Keratinocyte (primary cell): ENCODE measurements around the gene PAIP1. TPM values are rescaled to one million over a fixed set of nuclear protein-coding genes. Genes with fewer than 3 reads are reported as not detected.
A peak's percentile ranks its signal among the peaks of the same experiment; 100 is the strongest.

Experiments used
- DNase-seq: peaks from one replicate; pipeline ENCODE4 v3.0.0-alpha.2; 2011; ENCODE audit warnings: low read depth, missing footprints, low spot score
- FAIRE-seq: peaks from 2 replicates; lab custom pipeline; 2011; peaks lifted over from hg19 to GRCh38; lab: Jason Lieb, UNC
- H2AFZ ChIP-seq: 2 replicates; pipeline ENCODE4 v1.6.0; 2012; ENCODE audit warnings: low read length, control low read depth, inconsistent platforms; ENCODE audit not compliant: control insufficient read depth
- H3K27ac ChIP-seq: 2 replicates; pipeline ENCODE4 v1.5.1; 2011; ENCODE audit warnings: low read length; ENCODE audit not compliant: control insufficient read depth, insufficient read depth
- H3K27me3 ChIP-seq: 3 replicates; pipeline ENCODE4 v1.6.0; 2011; ENCODE audit warnings: low read length; ENCODE audit not compliant: control insufficient read depth, insufficient read depth; ENCODE audit errors: extremely low read depth
- H3K36me3 ChIP-seq, 2 experiments: 2 replicates in 1 of 2; 3 replicates in 1 of 2; pipeline ENCODE4 v1.5.1; 2011; ENCODE audit warnings: low read length in 2 of 2, mild to moderate bottlenecking in 1 of 2; ENCODE audit not compliant: control insufficient read depth in 2 of 2, insufficient read depth in 2 of 2; ENCODE audit errors: extremely low read depth in 1 of 2
- H3K4me1 ChIP-seq: 3 replicates; pipeline ENCODE4 v1.5.1; 2011; ENCODE audit warnings: low read length; ENCODE audit not compliant: control insufficient read depth, insufficient read depth; ENCODE audit errors: extremely low read depth
- H3K4me2 ChIP-seq: 3 replicates; pipeline ENCODE4 v1.6.0; 2011; ENCODE audit warnings: low read depth, low read length; ENCODE audit not compliant: control insufficient read depth, insufficient read depth; ENCODE audit errors: extremely low read depth
- H3K4me3 ChIP-seq, 3 experiments: fragments of 200-600 bp in 1 of 3; sonication (generic) in 1 of 3; 2 replicates in 2 of 3; 3 replicates in 1 of 3; pipeline ENCODE4 v1.5.1; 2011 to 2016; ENCODE audit warnings: low read length in 3 of 3, mild to moderate bottlenecking in 3 of 3, control low read depth in 2 of 3, inconsistent platforms in 1 of 3, low read depth in 1 of 3, mixed read lengths in 1 of 3, mixed run types in 1 of 3, moderate library complexity in 1 of 3; ENCODE audit not compliant: control insufficient read depth in 2 of 3, insufficient read depth in 2 of 3; ENCODE audit errors: extremely low read depth in 1 of 3
- H3K79me2 ChIP-seq: 2 replicates; pipeline ENCODE4 v1.6.0; 2012; ENCODE audit warnings: low read length; ENCODE audit not compliant: control insufficient read depth, insufficient read depth
- H3K9ac ChIP-seq: 3 replicates; pipeline ENCODE4 v1.6.0; 2011; ENCODE audit warnings: low read length; ENCODE audit not compliant: control insufficient read depth, insufficient read depth; ENCODE audit errors: extremely low read depth
- H3K9me1 ChIP-seq: 3 replicates; pipeline ENCODE4 v1.6.0; 2011; ENCODE audit warnings: low read length; ENCODE audit not compliant: control insufficient read depth, insufficient read depth; ENCODE audit errors: extremely low read depth
- H3K9me3 ChIP-seq: 2 replicates; pipeline ENCODE4 v1.5.1; 2012; ENCODE audit warnings: low read depth, low read length; ENCODE audit not compliant: control insufficient read depth
- H4K20me1 ChIP-seq: 3 replicates; pipeline ENCODE4 v1.6.0; 2011; ENCODE audit warnings: low read length; ENCODE audit not compliant: control insufficient read depth, insufficient read depth; ENCODE audit errors: extremely low read depth
- CTCF ChIP-seq, 3 experiments: IDR thresholded peaks in 1 of 3; conservative IDR thresholded peaks in 1 of 3; optimal IDR thresholded peaks in 1 of 3; 2 replicates in 2 of 3; 3 replicates in 1 of 3; pipeline versions ENCODE3 to v1.5.1; 2011; ENCODE audit warnings: low read length in 3 of 3, mild to moderate bottlenecking in 3 of 3, moderate library complexity in 2 of 3, control low read depth in 1 of 3, inconsistent platforms in 1 of 3; ENCODE audit not compliant: insufficient read depth in 2 of 3; ENCODE audit errors: extremely low read depth in 1 of 3
- EZH2 ChIP-seq: IDR thresholded peaks from one replicate; pipeline ENCODE4 v1.6.1; 2012; ENCODE audit warnings: inconsistent platforms, mild to moderate bottlenecking, low read length, moderate library complexity
- dilution Hi-C: fragments of 300-500 bp; cut with MboI; formaldehyde crosslinking; loops from one replicate; pipeline ENCODE4 v1.7.0; 2020; ENCODE audit warnings: low sequenced_read_pairs; ENCODE audit not compliant: extremely low pct_ligation_motif_present
- polyA plus RNA-seq, 5 experiments: library from polyadenylated mRNA; depleted of rRNA in 3 of 5; stranded (reverse) in 3 of 5; stranded (forward) in 1 of 5; unstranded in 1 of 5; fragments of >200 nt; gene quantifications; 1 replicate in 1 of 5; 2 replicates in 3 of 5; 3 replicates in 1 of 5; pipeline versions ENCODE4 v1.2.1 to v1.2.3, GENCODE V29; 2011 to 2012; ENCODE audit warnings: missing spikeins in 2 of 5, low read depth in 1 of 5, low replicate concordance in 1 of 5

PAIP1 gene
- polyA plus RNA-seq, 1 donor (not counting 4 experiments of a cell fraction or from before 2014, with no cell fraction given): 115 TPM

DNA sequence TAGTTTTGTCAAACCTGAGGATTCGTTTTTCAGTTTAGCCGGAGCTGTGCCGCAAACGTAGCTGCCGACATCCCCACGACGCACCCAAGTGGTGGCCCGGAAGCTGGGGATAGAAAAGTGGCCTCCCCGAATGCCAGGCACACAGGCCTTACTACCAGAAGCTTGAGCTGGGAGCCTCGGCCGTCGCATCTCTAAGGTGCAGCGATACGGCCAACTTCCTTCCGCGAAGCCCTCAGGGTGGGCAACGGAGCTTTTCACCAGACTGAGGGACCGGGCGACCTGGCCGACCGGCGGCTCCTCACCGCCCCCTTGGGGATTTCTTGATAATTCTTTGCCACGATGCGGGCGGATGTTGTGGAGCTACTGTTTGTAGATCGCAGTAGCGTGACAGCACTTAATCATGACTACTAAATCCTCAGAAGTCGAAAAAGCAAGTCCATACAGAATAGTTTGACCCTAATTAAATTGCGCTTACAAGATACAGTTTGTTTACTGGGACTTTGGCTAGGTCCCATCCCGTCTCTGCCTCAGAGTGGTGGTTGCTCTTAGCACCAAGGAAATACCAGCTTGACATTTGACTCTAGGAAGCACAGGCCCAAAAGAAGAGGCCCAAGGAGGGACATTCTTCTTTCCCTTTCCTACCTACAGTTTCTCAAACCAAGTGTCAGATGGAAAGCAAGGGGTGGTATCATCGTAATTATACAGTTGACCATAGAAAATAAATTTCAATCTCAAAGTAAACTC, 72.6 kb downstream of the PAIP1 start:
- Histone ChIP-seq H3K9me3 (no peaks in the 10 kb centered on the region), H2AFZ (peak overlapping the region; percentile 97), H3K27me3 (no peaks in the 10 kb centered on the region), H3K4me2 (peak overlapping the region; percentile 91), H3K27ac (peak overlapping the region; percentile 96), H3K9me1 (no peaks in the 10 kb centered on the region), H3K79me2 (peaks cover 27% of the 10 kb centered on the region), H3K4me1 (peaks cover 4% of the 10 kb centered on the region), H3K9ac (peak overlapping the region; percentile 93), H4K20me1 (no peaks in the 10 kb centered on the region), H3K36me3 (no peaks in the 10 kb centered on the region), H3K4me3 (peak overlapping the region; percentile 68 to 85 (median 73))
- dilution Hi-C loops: no loop called here
- TF ChIP-seq CTCF (optimal IDR thresholded peaks at IDR 0.05 in 1 of 3, IDR thresholded peaks at IDR 0.05 in 1 of 3, conservative IDR thresholded peaks at IDR 0.05 in 1 of 3; ENCODE audit: extremely low read depth in 1 of 3, insufficient read depth in 2 of 3, low read length in 3 of 3): peak; percentile 63 to 79 (median 70)
- TF ChIP-seq EZH2: no peak
- DNase-seq (no peak), FAIRE-seq (peak; percentile 75)

GRCh38 chr5:43483298-43484105, 73.4 kb downstream of the PAIP1 start, which contains the start of gene TMEM267:
Gene TMEM267 (minus strand): TSS chr5:43483865. CDS start chr5:43453969, 29,896 bp downstream.
- Histone ChIP-seq H4K20me1 (no peaks in the 10 kb centered on the region), H3K4me2 (peak within 1 kb of the TSS; percentile 91), H3K36me3 (no peaks in the 10 kb centered on the region), H3K9me1 (no peaks in the 10 kb centered on the region), H3K27ac (peak within 1 kb of the TSS; percentile 96), H3K79me2 (peaks cover 27% of the 10 kb centered on the region), H3K27me3 (no peaks in the 10 kb centered on the region), H3K4me3 (peak within 1 kb of the TSS; percentile 68 to 85 (median 73)), H3K9me3 (no peaks in the 10 kb centered on the region), H2AFZ (peak within 1 kb of the TSS; percentile 97), H3K4me1 (peaks cover 4% of the 10 kb centered on the region), H3K9ac (peak within 1 kb of the TSS; percentile 93)
- dilution Hi-C loops: no loop called here
- TF ChIP-seq CTCF (optimal IDR thresholded peaks at IDR 0.05 in 1 of 3, IDR thresholded peaks at IDR 0.05 in 1 of 3, conservative IDR thresholded peaks at IDR 0.05 in 1 of 3; ENCODE audit: extremely low read depth in 1 of 3, insufficient read depth in 2 of 3, low read length in 3 of 3) (no peak), EZH2 (no peak)
- FAIRE-seq (peak; percentile 41), DNase-seq (no peak)
